Ovary (tissue), 9 donors: ENCODE measurements around the gene ANKRD53. TPM values are rescaled to one million over a fixed set of nuclear protein-coding genes. Genes with fewer than 3 reads are reported as not detected.

Experiments
- DNase-seq, 5 donors: peaks; one replicate each; pipeline ENCODE4 v3.0.0-alpha.2; 2019 to 2020
- H3K27ac ChIP-seq, 2 donors: fragments of 200-600 bp; one replicate each; pipeline versions ENCODE4 v1.5.1 to v1.8.0; 2019 to 2022
- H3K27me3 ChIP-seq: fragments of 200-600 bp; one replicate; pipeline ENCODE4 v1.8.0; 2022
- H3K36me3 ChIP-seq: fragments of 200-600 bp; sonication (generic); one replicate; pipeline ENCODE4 v1.5.1; 2019
- H3K4me1 ChIP-seq: one replicate; pipeline ENCODE4 v1.8.1; 2013; ENCODE audit warnings: mild to moderate bottlenecking, moderate library complexity; ENCODE audit not compliant: insufficient read depth
- H3K4me3 ChIP-seq: fragments of 200-600 bp; sonication (generic); one replicate; pipeline ENCODE4 v1.5.1; 2017
- H3K9me3 ChIP-seq, 2 donors: fragments of 200-600 bp in 1 of 2; sonication (generic) in 1 of 2; one replicate each; pipeline versions ENCODE4 v1.5.1 to v1.8.1; 2013 to 2019; ENCODE audit warnings: mild to moderate bottlenecking in 1 of 2, moderate library complexity in 1 of 2
- CTCF ChIP-seq, 3 donors: fragments of 450-650 bp in 2 of 3; fragments of 200-600 bp in 1 of 3; IDR thresholded peaks; one replicate each; pipeline versions ENCODE4 v1.5.1 to v1.8.0; 2016 to 2022; ENCODE audit warnings: antibody characterized with exemption in 3 of 3, mild to moderate bottlenecking in 1 of 3
- EP300 ChIP-seq: sonication (generic); formaldehyde crosslinking; IDR thresholded peaks from one replicate; pipeline ENCODE4 v1.6.1; 2017; ENCODE audit warnings: antibody characterized with exemption
- POLR2A ChIP-seq: fragments of 450-650 bp; IDR thresholded peaks from one replicate; pipeline ENCODE4 v1.6.1; 2017; ENCODE audit warnings: antibody characterized with exemption, mild to moderate bottlenecking, moderate library complexity
- WGBS, 3 donors: extraction: QIAGEN DNeasy Blood & Tissue Kit in 1 of 3; methylation state at CpG; one replicate each; pipeline versions ENCODE4 v1.1.5 to v1.1.7; 2013 to 2017; 5-methylcytosine and 5-hydroxymethylcytosine counted together
- intact Hi-C, 4 donors: fragments of 100-400 bp; cut with DNase I; formaldehyde crosslinking; loops; one replicate each; pipeline versions ENCODE4 v1.11.0 to v1.15.1; 2022 to 2023
- polyA plus RNA-seq, 2 donors: library from polyadenylated mRNA; stranded (reverse); fragments of 200-250 nt in 1 of 2; fragments of 350-450 nt in 1 of 2; fragmentation: Illumina TruSeq in 1 of 2; extraction: RNeasy Lipid Tissue Mini Kit (QIAGEN cat#74804) in 1 of 2; gene quantifications; one replicate each; pipeline ENCODE4 v1.2.3, GENCODE V29; 2013 to 2014
- total RNA-seq, 7 donors: library from RNA; depleted of rRNA in 2 of 7; stranded (reverse); fragments of >200 nt in 2 of 7; fragmentation: NEBNext Ultra II Directional in 3 of 7; extraction: Animal tissue kit (Norgen Biotek cat#: 25700) in 3 of 7; gene quantifications; one replicate each; pipeline versions ENCODE4 v1.1.0 to v1.2.4, GENCODE V29; 2016 to 2023
- donor health status: DM: no; HTN: no; CAD: no; lungs with moderate emphysema.
- donor health status: DM: no; HTN: no; CAD: no.
- donor health status: Bipolar disorder and iron deficiency.
- donor health status: DM: yes; HTN: yes; CAD: no.
- donor health status: DM: no; HTN: no; CAD: no.
- donor health status: DM: yes; HTN: yes; CAD: no.

ANKRD53 gene
- total and polyA plus RNA-seq, 9 donors, result 2.0 to 8.3 (median 3.9) TPM

- TF ChIP-seq EP300, result no peak
- no peak for TF ChIP-seq POLR2A
- TF ChIP-seq CTCF (IDR thresholded peaks at IDR 0.05), result no peak
- DNase-seq, result no peak
- no peaks in the 10 kb centered on the region for H3K9me3 ChIP-seq
- H3K27me3 ChIP-seq, result no peaks in the 10 kb centered on the region
- no peaks in the 10 kb centered on the region for H3K36me3 ChIP-seq
- no peak overlapping the region for H3K4me3 ChIP-seq
- H3K27ac ChIP-seq, result no peak overlapping the region
- WGBS, 3 donors, result 82 to 86% (median 84%) methylated on average over 10 of the region's 10 CpGs
- intact Hi-C loops, result loop anchor here in 1 of 4 donors (5.0 kb wide), 1 partner anchor 68 kb away; no protein-coding TSS in a partner anchor
- no peaks in the 10 kb centered on the region for H3K4me1 ChIP-seq
Measured at GRCh38 chr2:70939839-70940580, 38.4 kb upstream of the ANKRD53 start.

GRCh38 chr2:70941186-70941585, 37.2 kb upstream of the ANKRD53 start:
- WGBS, 3 donors, result 76 to 83% (median 81%) methylated on average over 6 of the region's 6 CpGs
- intact Hi-C loops, result loop anchor here in 1 of 4 donors (5.0 kb wide), 1 partner anchor 69 kb away; no protein-coding TSS in a partner anchor
- Histone ChIP-seq H3K36me3 (no peaks in the 10 kb centered on the region), H3K4me3 (no peak overlapping the region), H3K27me3 (no peaks in the 10 kb centered on the region), H3K27ac (no peak overlapping the region), H3K9me3 (no peaks in the 10 kb centered on the region), H3K4me1 (no peaks in the 10 kb centered on the region)
- no peak for TF ChIP-seq CTCF (IDR thresholded peaks at IDR 0.05)
- TF ChIP-seq EP300, result no peak
- no peak for TF ChIP-seq POLR2A
- no peak for DNase-seq

- intact Hi-C loops, result loop anchor here in 1 of 4 donors (5.0 kb wide), 1 partner anchor 69 kb away; no protein-coding TSS in a partner anchor
- no peaks in the 10 kb centered on the region for H3K9me3 ChIP-seq
- no peaks in the 10 kb centered on the region for H3K4me1 ChIP-seq
- no peak for DNase-seq
- no peak overlapping the region for H3K4me3 ChIP-seq
- TF ChIP-seq POLR2A, result no peak
- no peak for TF ChIP-seq CTCF (IDR thresholded peaks at IDR 0.05)
- TF ChIP-seq EP300, result no peak
- no peaks in the 10 kb centered on the region for H3K27me3 ChIP-seq
- 82 to 88% (median 82%) methylated on average over 5 of the region's 5 CpGs for WGBS, 3 donors
- H3K36me3 ChIP-seq, result no peaks in the 10 kb centered on the region
- H3K27ac ChIP-seq, result no peak overlapping the region
Measured at GRCh38 chr2:70941701-70942100, 36.7 kb upstream of the ANKRD53 start.

- WGBS, 3 donors, result 58 to 65% (median 63%) methylated on average over 6 of the region's 6 CpGs
Measured at GRCh38 chr2:70942396-70943204, 35.8 kb upstream of the ANKRD53 start.

More at GRCh38 chr2:70942396-70943204, 35.8 kb upstream of the ANKRD53 start:
- no peaks in the 10 kb centered on the region for H3K9me3 ChIP-seq
- H3K4me3 ChIP-seq, result no peak overlapping the region
- no peak overlapping the region for H3K27ac ChIP-seq
- peak in 1 of 5 donors; percentile 2 for DNase-seq
- no peaks in the 10 kb centered on the region for H3K27me3 ChIP-seq
- no peaks in the 10 kb centered on the region for H3K4me1 ChIP-seq
- no peak for TF ChIP-seq EP300
- no peak for TF ChIP-seq POLR2A
- TF ChIP-seq CTCF (IDR thresholded peaks at IDR 0.05), result no peak
- intact Hi-C loops, result loop anchor here in 1 of 4 donors (5.0 kb wide), 1 partner anchor 70 kb away; no protein-coding TSS in a partner anchor
- no peaks in the 10 kb centered on the region for H3K36me3 ChIP-seq
